Measurements from ENCODE around the gene CHSY1. TPM values are rescaled to one million over a fixed set of nuclear protein-coding genes. Genes with fewer than 3 reads are reported as not detected.

The CHSY1 gene
- polyA plus RNA-seq, 3 donors: 2.7 to 19.0 (median 3.0) TPM

DNA sequence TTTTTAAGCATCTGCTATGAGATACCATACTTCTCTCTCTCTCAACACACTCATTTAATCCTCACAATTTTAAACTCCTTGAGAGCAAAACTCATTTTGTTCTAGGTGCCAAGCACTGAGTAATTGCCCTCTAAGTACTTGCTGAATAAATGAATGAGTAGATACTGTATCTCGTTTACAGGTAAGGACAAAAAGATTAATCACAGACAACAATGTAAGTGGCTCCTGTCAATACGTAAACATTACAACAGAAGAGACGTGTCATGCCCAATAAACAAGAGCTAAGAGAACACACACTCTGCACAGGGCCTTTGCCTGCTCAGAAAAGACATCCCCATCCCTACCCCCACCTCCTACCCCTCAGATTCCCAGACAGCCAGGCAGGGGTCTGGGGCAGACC, 59.8 kb downstream of the CHSY1 start:
- Histone ChIP-seq H4K20me1 (ENCODE audit: insufficient read depth, low read length) (peaks cover 49% of the 10 kb centered on the region), H3K79me2 (ENCODE audit: insufficient read depth, low read length) (peaks cover 100% of the 10 kb centered on the region), H2AFZ (ENCODE audit: insufficient read depth, low read depth, low read length, poor library complexity, severe bottlenecking) (no peak overlapping the region), H3K4me1 (ENCODE audit: control insufficient read depth in 1 of 2, insufficient read depth in 2 of 2, low read length in 2 of 2) (peaks cover 44 to 59% of the 10 kb centered on the region in 2 donors), H3K4me3 (replicated peaks in 1 of 3; ENCODE audit: low read depth in 2 of 3, low read length in 3 of 3) (no peak overlapping the region), H3K27me3 (ENCODE audit: control insufficient read depth in 2 of 2, insufficient read depth in 2 of 2, low read length in 2 of 2) (no peaks in the 10 kb centered on the region), H3K27ac (ENCODE audit: low read depth in 1 of 2, low read length in 2 of 2) (peak overlapping the region in 1 of 2 donors; percentile 93), H3K9me3 (replicated peaks in 1 of 2; ENCODE audit: control insufficient read depth in 1 of 2, insufficient read depth in 1 of 2, low read length in 2 of 2) (no peaks in the 10 kb centered on the region), H3K9ac (ENCODE audit: insufficient read depth, low read length, poor library complexity, severe bottlenecking) (no peak overlapping the region), H3K36me3 (replicated peaks in 1 of 2; ENCODE audit: control insufficient read depth in 1 of 2, insufficient read depth in 2 of 2, low read length in 2 of 2) (no peaks in the 10 kb centered on the region), H3K4me2 (replicated peaks; ENCODE audit: extremely low read depth, low read length, poor library complexity, severe bottlenecking) (no peak overlapping the region)
- DNase-seq: no peak
- Mint-ChIP-seq H3K9me3 (no peaks in the 10 kb centered on the region), H3K36me3 (peaks cover 6 to 17% of the 10 kb centered on the region in 2 donors), H3K27ac (peak overlapping the region; percentile 60 to 99 (median 97)), H3K4me3 (no peak overlapping the region), H3K4me1 (peaks cover 70% of the 10 kb centered on the region), H3K27me3 (ENCODE audit: low read depth in 3 of 3) (no peaks in the 10 kb centered on the region)
- TF ChIP-seq, protein P1, sequence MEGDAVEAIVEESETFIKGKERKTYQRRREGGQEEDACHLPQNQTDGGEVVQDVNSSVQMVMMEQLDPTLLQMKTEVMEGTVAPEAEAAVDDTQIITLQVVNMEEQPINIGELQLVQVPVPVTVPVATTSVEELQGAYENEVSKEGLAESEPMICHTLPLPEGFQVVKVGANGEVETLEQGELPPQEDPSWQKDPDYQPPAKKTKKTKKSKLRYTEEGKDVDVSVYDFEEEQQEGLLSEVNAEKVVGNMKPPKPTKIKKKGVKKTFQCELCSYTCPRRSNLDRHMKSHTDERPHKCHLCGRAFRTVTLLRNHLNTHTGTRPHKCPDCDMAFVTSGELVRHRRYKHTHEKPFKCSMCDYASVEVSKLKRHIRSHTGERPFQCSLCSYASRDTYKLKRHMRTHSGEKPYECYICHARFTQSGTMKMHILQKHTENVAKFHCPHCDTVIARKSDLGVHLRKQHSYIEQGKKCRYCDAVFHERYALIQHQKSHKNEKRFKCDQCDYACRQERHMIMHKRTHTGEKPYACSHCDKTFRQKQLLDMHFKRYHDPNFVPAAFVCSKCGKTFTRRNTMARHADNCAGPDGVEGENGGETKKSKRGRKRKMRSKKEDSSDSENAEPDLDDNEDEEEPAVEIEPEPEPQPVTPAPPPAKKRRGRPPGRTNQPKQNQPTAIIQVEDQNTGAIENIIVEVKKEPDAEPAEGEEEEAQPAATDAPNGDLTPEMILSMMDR (IDR thresholded peaks at IDR 0.05): no peak
- intact Hi-C loops (cut with micrococcal nuclease): loop anchor here (5.0 kb wide), 2 partner anchors 50 to 60 kb away; partner anchors contain the start of gene CHSY1 (in 1 of the 2)
- whole genome bisulfite sequencing (ENCODE audit: insufficient coverage): 94% methylated on average over 2 of the region's 3 CpGs

DNA sequence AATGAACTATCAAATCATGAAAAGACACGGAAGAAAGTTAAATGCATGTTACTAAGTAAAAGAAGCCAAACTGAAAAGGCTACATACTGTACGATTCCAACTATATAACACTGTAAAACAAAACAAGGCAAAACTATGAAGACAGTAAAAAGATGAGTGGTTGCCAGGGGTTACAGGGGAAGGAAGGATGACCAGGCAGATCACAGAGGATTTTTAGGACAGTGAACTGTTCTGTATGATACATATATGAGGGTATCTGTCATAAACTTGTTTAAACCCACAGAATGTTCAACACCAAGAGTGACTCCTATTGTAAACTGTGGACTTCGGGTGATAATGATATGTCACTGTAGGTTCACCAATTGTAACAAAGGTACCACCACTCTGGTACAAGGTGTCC, 60.6 kb downstream of the CHSY1 start:
- H3K4me1 Mint-ChIP-seq: peaks cover 72% of the 10 kb centered on the region
- H3K27ac ChIP-seq (ENCODE audit: low read depth in 1 of 2, low read length in 2 of 2): peak overlapping the region in 1 of 2 donors; percentile 9
- WGBS (ENCODE audit: insufficient coverage): no CpG with 5 or more reads among the region's 3 CpGs
- H3K9me3 ChIP-seq (replicated peaks in 1 of 2; ENCODE audit: control insufficient read depth in 1 of 2, insufficient read depth in 1 of 2, low read length in 2 of 2): no peaks in the 10 kb centered on the region
- peaks cover 44 to 59% of the 10 kb centered on the region in 2 donors for H3K4me1 ChIP-seq (ENCODE audit: control insufficient read depth in 1 of 2, insufficient read depth in 2 of 2, low read length in 2 of 2)
- H3K9ac ChIP-seq (ENCODE audit: insufficient read depth, low read length, poor library complexity, severe bottlenecking): no peak overlapping the region
- no peak overlapping the region for H3K4me3 ChIP-seq (replicated peaks in 1 of 3; ENCODE audit: low read depth in 2 of 3, low read length in 3 of 3)
- peaks cover 55% of the 10 kb centered on the region for H4K20me1 ChIP-seq (ENCODE audit: insufficient read depth, low read length)
- H3K27me3 Mint-ChIP-seq (ENCODE audit: low read depth in 3 of 3): no peaks in the 10 kb centered on the region
- H3K27me3 ChIP-seq (ENCODE audit: control insufficient read depth in 2 of 2, insufficient read depth in 2 of 2, low read length in 2 of 2): no peaks in the 10 kb centered on the region
- intact Hi-C loops (cut with micrococcal nuclease): loop anchor here (5.0 kb wide), 2 partner anchors 51 to 61 kb away; partner anchors contain the start of gene CHSY1 (in 1 of the 2)
- H3K4me3 Mint-ChIP-seq: no peak overlapping the region
- peaks cover 6 to 21% of the 10 kb centered on the region in 2 donors for H3K36me3 Mint-ChIP-seq
- H3K79me2 ChIP-seq (ENCODE audit: insufficient read depth, low read length): peaks cover 100% of the 10 kb centered on the region
- H2AFZ ChIP-seq (ENCODE audit: insufficient read depth, low read depth, low read length, poor library complexity, severe bottlenecking): no peak overlapping the region
- no peaks in the 10 kb centered on the region for H3K36me3 ChIP-seq (replicated peaks in 1 of 2; ENCODE audit: control insufficient read depth in 1 of 2, insufficient read depth in 2 of 2, low read length in 2 of 2)
- H3K4me2 ChIP-seq (replicated peaks; ENCODE audit: extremely low read depth, low read length, poor library complexity, severe bottlenecking): no peak overlapping the region
- no peak for DNase-seq
- TF ChIP-seq, protein P1 (IDR thresholded peaks at IDR 0.05): no peak
- H3K9me3 Mint-ChIP-seq: no peaks in the 10 kb centered on the region
- peak overlapping the region in 5 of 7 donors; percentile 27 to 80 (median 47) for H3K27ac Mint-ChIP-seq

Data from CD14-positive monocyte (primary cell).